ENCODE data around the gene PLEKHH2.

The PLEKHH2 gene

DNA sequence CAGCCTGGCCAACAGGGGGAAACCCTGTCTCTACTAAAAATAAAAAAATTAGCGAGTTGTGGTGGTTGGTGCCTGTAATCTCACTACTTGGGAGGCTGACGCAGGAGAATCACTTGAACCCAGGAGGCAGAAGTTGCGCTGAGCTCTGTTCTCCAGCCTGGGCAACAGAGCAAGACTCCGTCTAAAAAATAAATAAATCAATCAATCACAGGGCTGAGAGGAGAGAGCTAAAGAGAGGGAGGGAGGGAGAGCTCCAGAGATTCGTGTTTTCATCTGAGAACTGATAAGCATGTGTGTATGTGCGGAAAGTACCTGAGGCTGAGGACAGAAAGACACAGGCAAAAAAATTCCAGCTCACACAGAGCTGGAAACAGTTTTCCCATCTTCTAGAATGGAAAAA lies 99.6 kb downstream of the PLEKHH2 start:
- Histone ChIP-seq H2AFZ (ENCODE audit: insufficient read depth, low read length, poor library complexity) (no peak overlapping the region), H3K4me2 (ENCODE audit: low read length) (peak overlapping the region; percentile 30), H3K27ac (ENCODE audit: low read depth, low read length) (no peak overlapping the region), H3K79me2 (ENCODE audit: control insufficient read depth, insufficient read depth, low read length, poor library complexity) (no peaks in the 10 kb centered on the region), H3K18ac (ENCODE audit: low read length) (no peak overlapping the region), H2BK120ac (ENCODE audit: insufficient read depth, low read length, poor library complexity) (no peak overlapping the region), H3K4me1 (ENCODE audit: control insufficient read depth in 1 of 2, insufficient read depth in 2 of 2, low read length in 2 of 2) (peaks cover 0 to 5% of the 10 kb centered on the region in 2 experiments), H3K4ac (ENCODE audit: low read depth, low read length) (no peak overlapping the region), H2BK5ac (ENCODE audit: low read depth, low read length, poor library complexity) (no peak overlapping the region), H3K23ac (ENCODE audit: low read length) (no peak overlapping the region), H2BK12ac (ENCODE audit: low read length) (no peak overlapping the region), H2AK5ac (ENCODE audit: low read length) (no peak overlapping the region), H3K9me3 (ENCODE audit: insufficient read depth, low read depth, low read length) (no peaks in the 10 kb centered on the region), H4K91ac (ENCODE audit: low read depth, low read length) (peak overlapping the region; percentile 0), H3K27me3 (ENCODE audit: insufficient read depth, low read length) (no peaks in the 10 kb centered on the region), H3K9ac (ENCODE audit: low read length) (no peak overlapping the region), H4K12ac (ENCODE audit: low read depth, low read length) (no peak overlapping the region), H4K8ac (ENCODE audit: low read depth, low read length) (peak overlapping the region; percentile 38), H3K14ac (ENCODE audit: low read length) (no peak overlapping the region), H3K79me1 (ENCODE audit: low read length) (no peaks in the 10 kb centered on the region), H3K4me3 (ENCODE audit: low read depth, low read length) (no peak overlapping the region), H3K36me3 (ENCODE audit: control insufficient read depth in 1 of 2, insufficient read depth in 2 of 2, low read length in 2 of 2) (peaks cover 0 to 2% of the 10 kb centered on the region in 2 experiments)
- no peak for DNase-seq
- WGBS (ENCODE audit: extremely low coverage, insufficient coverage, insufficient read length) = no CpG with 5 or more reads among the region's 6 CpGs

DNA sequence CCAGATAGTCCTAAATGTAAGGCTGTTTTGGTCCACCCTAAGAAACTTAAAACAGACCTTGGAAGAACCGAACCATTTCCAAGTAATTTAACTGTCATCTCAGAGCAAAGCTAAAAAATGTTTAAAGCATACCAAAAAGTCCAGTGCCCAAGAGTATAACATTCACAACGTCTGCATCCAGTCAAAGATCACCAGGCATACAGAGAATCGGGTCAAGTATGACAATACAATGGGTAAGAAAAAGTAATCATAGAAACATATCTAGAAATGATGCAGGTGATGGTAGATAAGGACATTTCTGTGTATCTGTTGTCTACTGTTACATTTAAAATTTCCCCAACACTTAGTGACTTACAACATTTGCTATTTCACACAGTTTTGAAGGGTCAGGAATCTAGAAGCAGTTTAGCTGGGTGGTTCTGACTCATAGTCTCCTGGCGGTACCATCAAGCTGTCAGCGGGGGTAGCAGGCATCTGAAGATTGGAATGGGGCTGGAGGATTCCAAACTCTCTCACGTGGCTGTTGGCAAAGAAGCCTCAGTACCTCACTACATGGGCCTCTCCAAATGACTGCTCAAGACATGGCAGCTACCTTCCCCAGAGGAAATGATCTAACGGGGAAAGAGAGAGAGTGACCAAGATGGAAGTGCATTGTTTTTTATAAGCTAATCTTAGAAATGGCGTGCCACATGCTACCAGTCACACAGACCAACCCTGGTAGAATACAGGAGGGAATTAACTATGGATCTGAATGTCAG lies 100.2 kb downstream of the PLEKHH2 start:
- H3K9me3 ChIP-seq (ENCODE audit: insufficient read depth, low read depth, low read length) = no peaks in the 10 kb centered on the region
- H3K79me2 ChIP-seq (ENCODE audit: control insufficient read depth, insufficient read depth, low read length, poor library complexity) = no peaks in the 10 kb centered on the region
- no peak overlapping the region for H2AK5ac ChIP-seq (ENCODE audit: low read length)
- H3K27me3 ChIP-seq (ENCODE audit: insufficient read depth, low read length) = no peaks in the 10 kb centered on the region
- H3K36me3 ChIP-seq (ENCODE audit: control insufficient read depth in 1 of 2, insufficient read depth in 2 of 2, low read length in 2 of 2) = peaks cover 0 to 2% of the 10 kb centered on the region in 2 experiments
- H3K4me3 ChIP-seq (ENCODE audit: low read depth, low read length) = no peak overlapping the region
- DNase-seq = peak; percentile 90 to 97
- no peak overlapping the region for H3K9ac ChIP-seq (ENCODE audit: low read length)
- no peak overlapping the region for H3K4me2 ChIP-seq (ENCODE audit: low read length)
- no CpG with 5 or more reads among the region's 8 CpGs for WGBS (ENCODE audit: extremely low coverage, insufficient coverage, insufficient read length)
- H2BK120ac ChIP-seq (ENCODE audit: insufficient read depth, low read length, poor library complexity) = no peak overlapping the region
- no peak overlapping the region for H3K23ac ChIP-seq (ENCODE audit: low read length)
- H3K18ac ChIP-seq (ENCODE audit: low read length) = no peak overlapping the region
- H2BK12ac ChIP-seq (ENCODE audit: low read length) = no peak overlapping the region
- H4K8ac ChIP-seq (ENCODE audit: low read depth, low read length) = no peak overlapping the region
- peaks cover 0 to 5% of the 10 kb centered on the region in 2 experiments for H3K4me1 ChIP-seq (ENCODE audit: control insufficient read depth in 1 of 2, insufficient read depth in 2 of 2, low read length in 2 of 2)
- no peak overlapping the region for H3K4ac ChIP-seq (ENCODE audit: low read depth, low read length)
- no peak overlapping the region for H3K14ac ChIP-seq (ENCODE audit: low read length)
- no peak overlapping the region for H4K91ac ChIP-seq (ENCODE audit: low read depth, low read length)
- no peak overlapping the region for H4K12ac ChIP-seq (ENCODE audit: low read depth, low read length)
- no peaks in the 10 kb centered on the region for H3K79me1 ChIP-seq (ENCODE audit: low read length)
- no peak overlapping the region for H2BK5ac ChIP-seq (ENCODE audit: low read depth, low read length, poor library complexity)
- no peak overlapping the region for H2AFZ ChIP-seq (ENCODE audit: insufficient read depth, low read length, poor library complexity)
- no peak overlapping the region for H3K27ac ChIP-seq (ENCODE audit: low read depth, low read length)

DNA sequence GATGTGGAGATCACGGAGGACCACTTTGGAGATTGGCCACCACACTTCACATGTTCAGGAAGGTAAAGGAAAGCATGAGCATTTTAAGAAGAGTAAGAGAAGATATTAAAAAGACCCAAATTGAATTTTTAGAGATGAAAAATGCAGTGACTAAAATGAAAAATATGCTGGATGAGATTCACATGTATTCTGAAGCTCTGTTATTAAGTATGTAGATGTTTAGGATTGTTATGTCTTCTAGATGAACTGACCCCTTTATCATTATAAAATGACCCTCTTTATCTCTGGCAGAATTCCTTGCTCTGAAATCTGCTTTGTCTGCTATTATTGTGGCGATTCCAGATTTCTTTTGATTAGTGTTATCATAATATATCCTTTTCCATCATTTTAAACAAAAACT lies 100.8 kb downstream of the PLEKHH2 start:
- H3K9ac ChIP-seq (ENCODE audit: low read length) = no peak overlapping the region
- H2AK5ac ChIP-seq (ENCODE audit: low read length) = no peak overlapping the region
- H2AFZ ChIP-seq (ENCODE audit: insufficient read depth, low read length, poor library complexity) = no peak overlapping the region
- H4K12ac ChIP-seq (ENCODE audit: low read depth, low read length) = no peak overlapping the region
- no peak overlapping the region for H3K18ac ChIP-seq (ENCODE audit: low read length)
- H3K79me2 ChIP-seq (ENCODE audit: control insufficient read depth, insufficient read depth, low read length, poor library complexity) = no peaks in the 10 kb centered on the region
- H3K4me1 ChIP-seq (ENCODE audit: control insufficient read depth in 1 of 2, insufficient read depth in 2 of 2, low read length in 2 of 2) = peaks cover 0 to 5% of the 10 kb centered on the region in 2 experiments
- no peak overlapping the region for H4K8ac ChIP-seq (ENCODE audit: low read depth, low read length)
- WGBS (ENCODE audit: extremely low coverage, insufficient coverage, insufficient read length) = no CpG with 5 or more reads among the region's 2 CpGs
- no peaks in the 10 kb centered on the region for H3K9me3 ChIP-seq (ENCODE audit: insufficient read depth, low read depth, low read length)
- H3K4me2 ChIP-seq (ENCODE audit: low read length) = no peak overlapping the region
- H3K27ac ChIP-seq (ENCODE audit: low read depth, low read length) = no peak overlapping the region
- no peak overlapping the region for H2BK5ac ChIP-seq (ENCODE audit: low read depth, low read length, poor library complexity)
- no peak overlapping the region for H3K4me3 ChIP-seq (ENCODE audit: low read depth, low read length)
- no peak overlapping the region for H4K91ac ChIP-seq (ENCODE audit: low read depth, low read length)
- H3K14ac ChIP-seq (ENCODE audit: low read length) = no peak overlapping the region
- peak in 1 of 2 donors; percentile 13 for DNase-seq
- H2BK12ac ChIP-seq (ENCODE audit: low read length) = no peak overlapping the region
- H3K36me3 ChIP-seq (ENCODE audit: control insufficient read depth in 1 of 2, insufficient read depth in 2 of 2, low read length in 2 of 2) = peaks cover 0 to 2% of the 10 kb centered on the region in 2 experiments
- no peaks in the 10 kb centered on the region for H3K27me3 ChIP-seq (ENCODE audit: insufficient read depth, low read length)
- no peak overlapping the region for H3K23ac ChIP-seq (ENCODE audit: low read length)
- H3K4ac ChIP-seq (ENCODE audit: low read depth, low read length) = no peak overlapping the region
- no peak overlapping the region for H2BK120ac ChIP-seq (ENCODE audit: insufficient read depth, low read length, poor library complexity)
- no peaks in the 10 kb centered on the region for H3K79me1 ChIP-seq (ENCODE audit: low read length)

DNA sequence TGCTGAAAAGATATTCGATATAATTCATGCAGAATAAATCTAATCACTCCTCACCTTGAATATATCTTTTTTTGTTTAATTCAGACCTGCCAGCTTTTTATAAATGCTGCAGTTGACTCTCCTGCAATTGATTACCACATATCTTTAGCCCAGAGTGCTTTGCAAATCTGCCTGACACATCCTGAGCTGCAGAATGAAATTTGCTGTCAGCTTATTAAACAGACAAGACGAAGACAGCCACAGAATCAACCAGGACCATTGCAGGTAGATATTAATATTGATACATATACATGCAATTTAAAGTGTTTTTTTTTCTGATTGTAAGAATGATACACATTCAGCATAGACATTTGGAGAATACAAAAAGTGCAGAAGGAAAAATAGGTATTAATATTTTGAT lies 101.2 kb downstream of the PLEKHH2 start:
- H3K9ac ChIP-seq (ENCODE audit: low read length) = no peak overlapping the region
- H2BK12ac ChIP-seq (ENCODE audit: low read length) = no peak overlapping the region
- no peak for DNase-seq
- no peak overlapping the region for H3K18ac ChIP-seq (ENCODE audit: low read length)
- no peak overlapping the region for H2BK120ac ChIP-seq (ENCODE audit: insufficient read depth, low read length, poor library complexity)
- no peaks in the 10 kb centered on the region for H3K27me3 ChIP-seq (ENCODE audit: insufficient read depth, low read length)
- H4K8ac ChIP-seq (ENCODE audit: low read depth, low read length) = no peak overlapping the region
- no peaks in the 10 kb centered on the region for H3K79me1 ChIP-seq (ENCODE audit: low read length)
- no peak overlapping the region for H2AFZ ChIP-seq (ENCODE audit: insufficient read depth, low read length, poor library complexity)
- H3K4me2 ChIP-seq (ENCODE audit: low read length) = no peak overlapping the region
- no peak overlapping the region for H3K23ac ChIP-seq (ENCODE audit: low read length)
- no peaks in the 10 kb centered on the region for H3K9me3 ChIP-seq (ENCODE audit: insufficient read depth, low read depth, low read length)
- H3K4ac ChIP-seq (ENCODE audit: low read depth, low read length) = no peak overlapping the region
- peaks cover 0 to 2% of the 10 kb centered on the region in 2 experiments for H3K36me3 ChIP-seq (ENCODE audit: control insufficient read depth in 1 of 2, insufficient read depth in 2 of 2, low read length in 2 of 2)
- H4K12ac ChIP-seq (ENCODE audit: low read depth, low read length) = no peak overlapping the region
- H3K4me3 ChIP-seq (ENCODE audit: low read depth, low read length) = no peak overlapping the region
- no peaks in the 10 kb centered on the region for H3K79me2 ChIP-seq (ENCODE audit: control insufficient read depth, insufficient read depth, low read length, poor library complexity)
- H2BK5ac ChIP-seq (ENCODE audit: low read depth, low read length, poor library complexity) = no peak overlapping the region
- WGBS (ENCODE audit: extremely low coverage, insufficient coverage, insufficient read length) = no CpG with 5 or more reads among the region's 2 CpGs
- H3K14ac ChIP-seq (ENCODE audit: low read length) = no peak overlapping the region
- H3K4me1 ChIP-seq (ENCODE audit: control insufficient read depth in 1 of 2, insufficient read depth in 2 of 2, low read length in 2 of 2) = peaks cover 0 to 5% of the 10 kb centered on the region in 2 experiments
- no peak overlapping the region for H2AK5ac ChIP-seq (ENCODE audit: low read length)
- H4K91ac ChIP-seq (ENCODE audit: low read depth, low read length) = no peak overlapping the region
- H3K27ac ChIP-seq (ENCODE audit: low read depth, low read length) = no peak overlapping the region

Measured in trophoblast cell (in vitro differentiated cells and primary cell).